Muscle layer of duodenum (tissue), 2 donors: ENCODE measurements around the gene TMEM238L.

ENCODE experiments used
- H3K27ac ChIP-seq: one replicate; pipeline ENCODE4 v1.7.0; 2013; ENCODE audit warnings: mild to moderate bottlenecking, low read length
- H3K27me3 ChIP-seq: one replicate; pipeline ENCODE4 v1.7.0; 2013; ENCODE audit warnings: low read depth, mild to moderate bottlenecking, control low read depth, low read length
- H3K36me3 ChIP-seq, 2 donors: one replicate each; pipeline ENCODE4 v1.7.0; 2013; ENCODE audit warnings: low read length in 2 of 2, control low read depth in 1 of 2, mild to moderate bottlenecking in 1 of 2; ENCODE audit not compliant: insufficient read depth in 2 of 2, control insufficient read depth in 1 of 2
- H3K4me1 ChIP-seq, 2 donors: one replicate each; pipeline ENCODE4 v1.7.0; 2013; ENCODE audit warnings: low read length in 2 of 2, mild to moderate bottlenecking in 2 of 2, control low read depth in 1 of 2, moderate library complexity in 1 of 2; ENCODE audit not compliant: insufficient read depth in 2 of 2, control insufficient read depth in 1 of 2
- H3K4me3 ChIP-seq, 2 donors: one replicate each; pipeline ENCODE4 v1.7.0; 2013; ENCODE audit warnings: low read length in 2 of 2, low read depth in 1 of 2, mild to moderate bottlenecking in 1 of 2
- H3K9me3 ChIP-seq, 2 donors: one replicate each; pipeline ENCODE4 v1.7.0; 2013; ENCODE audit warnings: low read length in 2 of 2, control low read depth in 1 of 2, mild to moderate bottlenecking in 1 of 2; ENCODE audit not compliant: control insufficient read depth in 1 of 2
- donor health status: healthy.

The TMEM238L gene

DNA sequence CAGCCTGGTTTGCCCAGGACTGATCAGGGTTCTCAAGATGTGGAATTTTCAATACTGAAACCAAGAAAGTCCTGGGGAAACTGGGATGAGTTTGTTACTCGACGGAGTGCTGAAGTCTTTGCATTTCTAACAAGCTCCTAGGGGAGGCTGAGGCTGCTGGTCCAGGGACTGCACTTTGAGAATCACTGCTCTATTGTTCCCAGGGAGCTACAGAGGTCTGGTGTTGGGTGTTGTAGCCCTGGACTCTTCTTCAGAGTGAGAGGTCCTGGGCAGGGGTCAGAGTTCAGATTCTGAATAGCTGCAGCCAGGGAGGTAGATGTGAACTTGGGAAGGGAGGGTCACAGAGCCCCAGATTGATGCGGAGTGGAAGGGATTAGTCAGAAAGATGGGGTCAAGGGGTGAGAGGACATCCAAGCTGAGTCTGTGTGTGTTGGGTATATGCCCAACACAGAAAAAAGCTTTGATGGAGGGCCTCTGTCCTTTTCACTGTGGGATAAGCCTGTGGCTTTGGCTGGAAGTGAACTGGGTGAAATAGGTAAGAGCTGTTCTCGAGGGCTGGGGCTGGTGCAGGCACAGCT is 14.1 kb downstream of the TMEM238L start:
- Histone ChIP-seq H3K36me3 (no peaks in the 10 kb centered on the region), H3K4me1 (peaks cover 0 to 2% of the 10 kb centered on the region in 2 donors), H3K9me3 (no peaks in the 10 kb centered on the region), H3K27me3 (no peaks in the 10 kb centered on the region), H3K27ac (no peak overlapping the region), H3K4me3 (no peak overlapping the region)

DNA sequence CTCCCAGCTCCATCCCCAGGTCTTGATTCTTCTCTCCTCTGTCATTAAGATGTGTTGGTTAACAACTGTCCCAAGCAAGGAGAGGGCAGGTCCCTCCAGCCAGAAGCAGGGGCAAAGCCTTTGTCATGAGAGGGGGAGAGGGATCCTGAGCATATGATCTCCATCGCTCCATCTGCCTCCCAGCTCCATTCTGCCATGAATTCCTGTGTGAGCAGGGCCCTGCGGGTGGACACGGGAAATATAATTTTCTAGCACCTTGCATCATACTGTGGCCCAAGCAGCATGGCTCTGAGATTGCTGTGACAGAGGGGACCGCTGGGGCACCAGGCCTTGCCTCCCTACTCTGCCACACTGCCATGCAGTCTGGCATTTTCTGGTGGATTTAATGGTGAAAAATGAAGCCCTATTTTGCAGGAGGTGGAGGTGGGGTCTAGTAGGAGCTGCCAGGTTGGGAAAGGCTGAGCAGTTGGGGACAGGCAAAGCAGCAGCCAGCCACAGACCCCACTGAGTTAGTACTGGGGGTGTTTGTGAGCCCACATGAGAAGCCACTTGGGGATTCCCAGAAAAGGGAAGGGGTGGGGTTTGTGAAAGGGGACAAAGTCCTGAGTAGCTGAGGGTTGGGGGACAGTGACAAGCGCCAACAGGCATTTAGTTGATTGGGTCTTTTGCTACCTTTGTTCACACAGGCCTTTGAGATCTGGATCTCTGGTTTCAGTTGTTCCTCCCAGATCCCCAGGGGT is 16.4 kb downstream of the TMEM238L start:
- peaks cover 0 to 4% of the 10 kb centered on the region in 2 donors for H3K4me1 ChIP-seq
- no peak overlapping the region for H3K27ac ChIP-seq
- no peaks in the 10 kb centered on the region for H3K36me3 ChIP-seq
- H3K27me3 ChIP-seq: no peaks in the 10 kb centered on the region
- H3K4me3 ChIP-seq: no peak overlapping the region
- H3K9me3 ChIP-seq: no peaks in the 10 kb centered on the region

DNA sequence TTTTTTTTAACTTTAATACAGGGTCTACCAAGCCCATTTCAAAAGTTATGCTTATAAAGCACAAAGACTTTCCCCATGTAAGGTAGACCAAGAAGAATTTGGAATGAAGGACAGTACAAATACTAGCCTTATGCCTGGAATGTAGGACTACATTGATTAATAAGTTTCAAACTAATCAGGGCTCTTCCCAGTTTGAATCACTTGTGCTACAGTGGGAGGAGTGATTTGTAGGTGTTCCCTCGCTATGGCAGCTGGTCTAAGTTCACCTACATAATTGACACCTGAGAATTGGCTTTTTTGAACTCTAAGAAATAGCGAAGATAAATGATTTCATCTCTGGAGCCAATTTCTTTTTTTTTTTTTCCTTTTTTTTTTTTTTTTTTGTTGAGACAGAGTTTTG is 18.6 kb downstream of the TMEM238L start:
- H3K4me1 ChIP-seq: peaks cover 0 to 4% of the 10 kb centered on the region in 2 donors
- H3K27ac ChIP-seq: peak overlapping the region; percentile 41
- H3K9me3 ChIP-seq: no peaks in the 10 kb centered on the region
- no peaks in the 10 kb centered on the region for H3K36me3 ChIP-seq
- H3K27me3 ChIP-seq: no peaks in the 10 kb centered on the region
- no peak overlapping the region for H3K4me3 ChIP-seq

DNA sequence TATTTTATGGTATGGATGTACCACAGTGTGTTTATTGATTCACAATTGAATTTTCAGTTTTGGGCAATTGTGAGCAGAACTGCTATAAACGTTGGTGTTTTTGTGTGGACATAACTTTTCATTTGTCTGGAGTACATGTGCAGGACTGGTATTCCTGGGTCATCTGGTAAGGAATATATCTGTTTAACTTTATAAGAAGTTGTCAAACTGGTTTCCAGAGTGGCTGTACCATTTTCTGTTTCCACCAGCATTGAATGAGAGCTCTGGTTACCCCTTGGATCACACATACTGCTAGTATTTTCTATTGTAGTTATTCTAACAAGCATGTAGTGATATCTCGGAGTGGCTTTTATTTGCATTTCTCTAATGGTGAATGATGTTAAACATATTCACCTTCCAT is 24.3 kb downstream of the TMEM238L start:
- H3K27ac ChIP-seq: no peak overlapping the region
- peaks cover 0 to under 1% of the 10 kb centered on the region in 2 donors for H3K4me1 ChIP-seq
- H3K36me3 ChIP-seq: no peaks in the 10 kb centered on the region
- H3K9me3 ChIP-seq: no peaks in the 10 kb centered on the region
- H3K4me3 ChIP-seq: no peak overlapping the region
- H3K27me3 ChIP-seq: no peaks in the 10 kb centered on the region

DNA sequence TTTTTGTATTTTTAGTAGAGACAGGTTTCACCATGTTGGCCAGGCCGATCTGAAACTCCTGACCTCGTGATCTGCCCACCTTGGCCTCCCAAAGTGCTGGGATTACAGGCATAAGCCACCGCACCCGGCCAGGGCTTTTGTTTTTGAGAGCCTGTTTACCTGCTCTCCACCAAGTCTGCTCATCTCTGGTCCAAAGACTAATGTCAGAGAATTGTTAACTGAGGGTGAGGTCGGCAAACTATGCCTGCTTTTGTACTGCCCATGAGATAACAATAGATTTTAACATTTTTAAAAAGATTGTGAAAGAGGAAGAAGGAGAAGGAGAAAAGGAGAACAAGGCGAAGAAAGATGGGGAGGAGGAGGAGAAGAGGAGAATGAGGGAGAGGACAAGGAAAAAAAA is 26.0 kb downstream of the TMEM238L start:
- Histone ChIP-seq H3K4me1 (no peaks in the 10 kb centered on the region), H3K27ac (no peak overlapping the region), H3K9me3 (no peaks in the 10 kb centered on the region), H3K36me3 (no peaks in the 10 kb centered on the region), H3K27me3 (no peaks in the 10 kb centered on the region), H3K4me3 (no peak overlapping the region)

DNA sequence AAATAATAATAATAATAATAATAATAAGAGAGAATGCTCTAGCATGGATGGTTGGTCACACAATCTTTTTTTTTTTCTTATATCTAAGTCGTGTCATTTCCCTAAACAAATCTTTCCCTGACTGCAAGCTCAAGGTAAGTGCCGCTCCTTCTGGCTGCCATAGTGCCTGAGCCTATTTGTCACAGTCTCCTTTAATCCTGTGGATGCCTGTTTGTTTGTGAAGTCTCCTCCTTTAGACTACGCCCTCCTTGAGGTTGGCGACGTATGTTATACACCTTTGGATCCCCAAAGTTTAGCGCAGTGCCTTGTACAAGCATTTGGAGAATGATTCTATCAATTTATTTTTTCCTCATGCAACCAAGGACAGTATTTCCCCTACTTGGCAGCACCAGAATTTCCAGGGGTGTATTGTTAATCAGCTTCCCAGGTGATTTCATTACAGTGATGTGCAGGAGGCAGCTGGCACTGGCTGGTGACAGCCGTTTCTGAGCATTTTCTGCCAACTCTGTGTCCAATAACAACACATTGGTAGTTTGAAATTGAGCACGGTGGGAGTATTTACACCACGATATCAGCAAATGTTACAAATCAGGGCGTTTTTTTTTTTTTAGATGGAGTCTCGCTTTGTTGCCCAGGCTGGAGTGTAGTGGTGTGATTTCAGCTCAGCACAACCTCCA is 26.6 kb downstream of the TMEM238L start:
- Histone ChIP-seq H3K27me3 (no peaks in the 10 kb centered on the region), H3K9me3 (peaks cover 0 to 2% of the 10 kb centered on the region in 2 donors), H3K4me1 (no peaks in the 10 kb centered on the region), H3K27ac (no peak overlapping the region), H3K4me3 (no peak overlapping the region), H3K36me3 (no peaks in the 10 kb centered on the region)

DNA sequence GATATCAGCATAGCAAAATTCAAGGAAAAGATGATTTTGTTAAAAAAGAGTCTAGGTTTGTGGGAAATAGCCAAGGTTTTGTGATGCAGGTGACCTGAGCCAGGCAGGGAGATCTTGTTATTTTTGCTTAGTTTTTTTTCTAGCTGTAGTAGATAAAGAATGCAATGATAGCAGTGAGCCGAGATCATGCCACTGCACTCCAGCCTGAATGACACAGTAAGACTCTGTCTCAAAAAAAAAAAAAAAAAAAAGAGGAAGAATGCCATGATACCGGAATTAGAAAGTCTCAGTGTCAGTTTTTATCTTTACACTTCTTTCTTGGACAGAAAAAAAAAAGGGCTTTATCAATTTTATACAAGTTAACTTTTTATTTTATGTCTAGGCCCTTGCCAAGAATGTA is 27.5 kb downstream of the TMEM238L start:
- Histone ChIP-seq H3K4me1 (no peaks in the 10 kb centered on the region), H3K9me3 (peaks cover 0 to 5% of the 10 kb centered on the region in 2 donors), H3K27me3 (no peaks in the 10 kb centered on the region), H3K27ac (peak overlapping the region; percentile 23), H3K36me3 (no peaks in the 10 kb centered on the region), H3K4me3 (no peak overlapping the region)

DNA sequence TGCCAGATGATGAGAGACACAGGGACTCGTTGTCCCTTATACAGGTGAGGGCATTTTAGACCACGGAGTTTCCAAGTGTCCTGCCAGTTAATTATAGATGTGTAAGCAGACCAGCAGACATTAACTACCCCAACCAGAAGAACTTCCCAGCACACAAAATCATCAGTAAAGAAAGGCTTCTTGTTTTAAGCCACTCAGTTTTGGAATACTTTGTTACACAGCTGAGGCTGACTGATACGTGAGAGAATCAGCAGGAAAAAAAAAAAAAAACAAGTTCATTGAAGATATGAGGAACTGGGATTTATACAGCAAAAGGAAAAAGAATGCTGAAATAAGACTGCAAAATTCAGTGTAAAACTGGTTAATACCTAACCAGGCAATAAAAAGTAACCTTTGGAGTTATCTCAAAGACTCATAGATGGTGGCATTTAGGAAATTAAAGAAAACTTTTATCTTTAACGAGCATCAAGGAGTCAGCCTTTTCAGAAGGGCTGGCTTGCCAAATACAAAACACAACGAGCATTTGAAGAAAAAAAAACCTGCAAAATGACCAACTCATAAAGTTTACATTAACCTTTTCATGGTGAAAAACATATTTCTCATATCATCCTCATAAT is 28.1 kb downstream of the TMEM238L start:
- Histone ChIP-seq H3K9me3 (peaks cover 0 to 5% of the 10 kb centered on the region in 2 donors), H3K27ac (no peak overlapping the region), H3K36me3 (no peaks in the 10 kb centered on the region), H3K4me1 (no peaks in the 10 kb centered on the region), H3K4me3 (no peak overlapping the region), H3K27me3 (no peaks in the 10 kb centered on the region)

DNA sequence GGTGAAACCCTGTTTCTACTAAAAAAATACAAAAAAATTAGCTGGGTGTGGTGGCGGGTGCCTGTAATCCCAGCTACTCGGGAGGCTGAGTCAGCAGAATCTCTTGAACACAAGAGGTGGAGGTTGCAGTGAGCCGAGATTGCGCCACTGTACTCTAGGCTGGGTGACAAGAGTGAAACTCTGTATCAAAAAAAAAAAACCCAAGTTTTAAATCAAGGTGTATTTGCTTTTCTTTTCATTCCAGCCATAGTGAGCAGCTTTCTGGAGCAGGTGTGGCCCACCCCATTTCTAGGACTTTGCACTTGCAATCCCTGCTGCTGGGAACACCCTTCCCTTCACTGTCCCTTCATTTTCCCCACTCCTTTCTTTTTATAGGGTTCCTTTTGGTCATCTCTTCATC is 28.8 kb downstream of the TMEM238L start:
- Histone ChIP-seq H3K4me3 (no peak overlapping the region), H3K4me1 (no peaks in the 10 kb centered on the region), H3K36me3 (no peaks in the 10 kb centered on the region), H3K9me3 (peaks cover 0 to 5% of the 10 kb centered on the region in 2 donors), H3K27me3 (no peaks in the 10 kb centered on the region), H3K27ac (no peak overlapping the region)

DNA sequence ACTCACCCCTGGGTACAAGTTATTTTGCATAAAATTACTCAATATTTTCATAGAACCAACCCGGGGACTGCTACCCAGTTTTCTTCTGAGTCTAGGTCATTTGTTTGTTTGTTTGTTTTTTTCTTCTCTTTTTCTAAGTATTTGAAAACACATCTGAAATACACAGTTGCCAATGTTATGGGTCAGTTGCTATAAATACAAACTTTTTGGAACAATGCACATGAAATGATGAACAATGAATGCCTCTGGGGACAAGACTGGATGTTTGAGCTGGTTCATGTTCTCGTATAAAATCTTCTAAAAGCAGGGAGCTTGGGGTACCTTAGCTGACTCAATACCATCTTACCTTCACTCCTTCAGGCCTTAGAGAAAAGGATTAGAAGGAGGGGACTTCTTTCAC is 30.5 kb downstream of the TMEM238L start:
- peaks cover 0 to 4% of the 10 kb centered on the region in 2 donors for H3K4me1 ChIP-seq
- H3K4me3 ChIP-seq: no peak overlapping the region
- H3K27me3 ChIP-seq: no peaks in the 10 kb centered on the region
- no peak overlapping the region for H3K27ac ChIP-seq
- no peaks in the 10 kb centered on the region for H3K36me3 ChIP-seq
- peaks cover 0 to 9% of the 10 kb centered on the region in 2 donors for H3K9me3 ChIP-seq
